H1 (cell line): ENCODE data around the gene ITPR1. TPM values are rescaled to one million over a fixed set of nuclear protein-coding genes. Genes with fewer than 3 reads are reported as not detected.

Experiments
- CHD7 ChIP-seq: fragments of 300-600 bp; sonication (generic); IDR thresholded peaks from 2 replicates; pipeline ENCODE4 v1.7.1; 2012; ENCODE audit warnings: low read length, moderate library complexity, mild to moderate bottlenecking, inconsistent platforms; ENCODE audit not compliant: insufficient replicate concordance
- CREB1 ChIP-seq: IDR thresholded peaks from 2 replicates; pipeline ENCODE4 v1.6.1; 2012; ENCODE audit warnings: inconsistent platforms
- CTCF ChIP-seq, 3 experiments: IDR thresholded peaks; 1 replicate in 2 of 3; 2 replicates in 1 of 3; pipeline versions ENCODE4 v1.5.1 to v1.6.1; 2011; ENCODE audit warnings: low read length in 3 of 3, mild to moderate bottlenecking in 3 of 3, inconsistent platforms in 2 of 3, low read depth in 1 of 3, moderate library complexity in 1 of 3; ENCODE audit not compliant: insufficient read depth in 1 of 3; ENCODE audit errors: control extremely low read depth in 1 of 3
- HDAC2 ChIP-seq, 2 experiments: fragments of 300-600 bp in 1 of 2; sonication (generic) in 1 of 2; IDR thresholded peaks; 2 replicates each; pipeline ENCODE4 v1.6.1; 2011 to 2012; ENCODE audit warnings: low read depth in 2 of 2, low read length in 2 of 2, mild to moderate bottlenecking in 2 of 2, moderate library complexity in 2 of 2, borderline replicate concordance in 1 of 2, inconsistent platforms in 1 of 2
- SAP30 ChIP-seq: fragments of 300-600 bp; sonication (generic); IDR thresholded peaks from 2 replicates; pipeline ENCODE4 v1.7.1; 2012; ENCODE audit warnings: low read length, moderate library complexity, mild to moderate bottlenecking, inconsistent platforms; ENCODE audit not compliant: insufficient read depth, insufficient replicate concordance
- TAF1 ChIP-seq: IDR thresholded peaks from 2 replicates; pipeline ENCODE4 v1.6.1; 2011; ENCODE audit warnings: mild to moderate bottlenecking, low read depth, low read length
- ZNF274 ChIP-seq: IDR thresholded peaks from 2 replicates; pipeline ENCODE4 v1.7.0; 2012; ENCODE audit warnings: low read length, borderline replicate concordance; ENCODE audit errors: extremely low read depth
- polyA plus RNA-seq, 7 experiments: library from polyadenylated mRNA; depleted of rRNA in 3 of 7; stranded (reverse) in 5 of 7; unstranded in 2 of 7; fragments of >200 nt in 5 of 7; fragments of 200-250 nt in 2 of 7; gene quantifications; 1 replicate in 5 of 7; 2 replicates in 1 of 7; 4 replicates in 1 of 7; pipeline versions ENCODE4 v1.2.1 to v1.2.3, GENCODE V29; 2011 to 2013; ENCODE audit warnings: missing spikeins in 2 of 7, mixed read lengths in 2 of 7
- total RNA-seq: library from RNA; stranded (reverse); fragmentation: NEBNext Ultra II Directional; extraction: Animal tissue kit (Norgen Biotek cat#: 25700); gene quantifications from 2 replicates; pipeline ENCODE4 v1.2.1, GENCODE V29; 2021

ITPR1 gene
- total and polyA plus RNA-seq, 2 of the 8 experiments (the other 6 are each of a cell fraction or from before 2014, with no cell fraction given): 2.5 to 16.3 TPM

- no peak for TF ChIP-seq HDAC2 (IDR thresholded peaks at IDR 0.05; ENCODE audit: borderline replicate concordance in 1 of 2, low read depth in 2 of 2, low read length in 2 of 2)
- no peak for TF ChIP-seq SAP30
- TF ChIP-seq CHD7: no peak
- no peak for TF ChIP-seq TAF1
- no peak for TF ChIP-seq CTCF (IDR thresholded peaks at IDR 0.05; ENCODE audit: control extremely low read depth in 1 of 3, insufficient read depth in 1 of 3, low read depth in 1 of 3, low read length in 3 of 3)
- TF ChIP-seq CREB1: no peak
- no peak for TF ChIP-seq ZNF274
Measured at GRCh38 chr3:4825436-4826236, 332.5 kb downstream of the ITPR1 start (continued).
